GM12872 (cell line): ENCODE data around the gene VAPA.

Experiments
- CTCF ChIP-seq: IDR thresholded peaks from 3 replicates; pipeline ENCODE4 v1.5.1; 2011; ENCODE audit warnings: low read depth, mild to moderate bottlenecking, low read length, moderate library complexity; ENCODE audit not compliant: insufficient read depth

The VAPA gene

GRCh38 chr18:9989481-9989880 is 75.7 kb downstream of the VAPA start:
- no peak for TF ChIP-seq CTCF

- no peak for TF ChIP-seq CTCF
These were observed 77.5 kb downstream of the VAPA start for GRCh38 chr18:9991011-9992000.

GRCh38 chr18:9992300-9992972 is 78.6 kb downstream of the VAPA start:
- no peak for TF ChIP-seq CTCF

GRCh38 chr18:9992973-9993520 is 79.2 kb downstream of the VAPA start:
- no peak for TF ChIP-seq CTCF

- no peak for TF ChIP-seq CTCF
These were observed 79.8 kb downstream of the VAPA start for GRCh38 chr18:9993521-9994025.

GRCh38 chr18:9994026-9994570 is 80.3 kb downstream of the VAPA start:
- TF ChIP-seq CTCF, result no peak
